T-helper 1 cell (primary cell): ENCODE results near the gene ZBTB37.
"Not testable (repeated sequence)": the region's sequence is repeated elsewhere in the genome, so short reads cannot be mapped to it uniquely, and the experiment has no call there.

Experiments
- DNase-seq, 5 donors: peaks; one replicate each; pipeline ENCODE4 v3.0.0-alpha.2; 2012 to 2020

ZBTB37 gene

DNA sequence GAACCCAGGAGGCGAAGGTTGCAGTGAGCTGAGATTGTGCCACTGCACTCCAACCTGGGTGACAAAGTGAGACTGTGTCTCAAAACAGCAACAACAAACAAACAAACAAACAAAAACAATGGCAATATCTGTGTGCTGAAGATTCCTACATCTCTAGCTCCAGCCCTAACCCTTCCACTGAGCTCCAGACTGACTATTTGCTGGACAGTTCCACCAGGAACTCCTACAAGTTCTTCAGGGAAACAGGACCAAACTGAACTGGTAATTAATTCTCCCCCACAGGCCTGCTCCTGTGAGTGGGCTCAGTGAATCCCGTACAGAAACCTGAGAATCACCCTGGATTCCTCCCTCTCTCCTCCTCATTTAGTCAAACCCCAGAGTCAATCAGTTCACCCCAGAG lies 47.4 kb downstream of the ZBTB37 start:
- no peak for DNase-seq

DNA sequence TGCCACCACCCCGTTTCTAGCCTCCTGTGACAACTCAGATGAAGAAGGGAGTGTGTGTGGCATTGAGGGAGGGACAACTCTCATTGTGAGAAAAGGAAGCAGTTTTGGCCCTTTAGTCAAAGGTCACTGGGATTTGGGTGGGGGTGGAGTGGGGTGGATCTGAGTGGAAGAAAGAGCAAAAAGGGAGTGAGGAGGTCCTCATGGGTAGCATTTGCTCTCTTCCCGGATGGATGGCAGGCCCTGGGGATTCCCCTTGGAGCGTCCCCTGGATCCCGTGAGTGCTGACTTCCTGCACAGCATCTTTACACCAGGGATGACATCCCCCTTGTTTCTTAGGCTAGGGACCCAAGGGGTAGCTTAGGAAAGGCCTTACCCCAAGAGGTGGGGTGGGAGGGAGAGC lies 48.5 kb downstream of the ZBTB37 start:
- DNase-seq: no peak

DNA sequence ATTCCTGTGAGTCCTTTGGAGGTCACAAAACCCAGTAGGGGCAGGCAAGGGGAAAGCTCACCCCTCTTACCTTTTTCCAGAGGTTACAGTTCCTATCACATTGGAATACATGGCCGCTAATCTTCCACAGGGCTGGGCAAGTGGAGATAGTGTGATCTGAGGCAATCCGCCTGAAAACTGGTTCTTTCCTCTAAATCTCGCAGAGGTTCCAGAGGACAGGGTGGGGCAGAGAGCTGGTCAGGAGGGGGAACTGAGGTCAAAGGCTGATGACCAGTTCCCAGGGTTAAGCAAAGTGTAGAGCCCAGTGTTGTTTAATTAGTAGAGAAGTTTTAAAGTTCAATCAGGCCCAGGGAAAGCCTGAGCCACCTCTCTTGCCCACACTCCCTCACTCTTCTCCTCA lies 49.0 kb downstream of the ZBTB37 start, which contains the start of gene SERPINC1:
Gene SERPINC1, minus strand, starts transcription at position 179 of the 400 bp plus-strand sequence. Its CDS starts 68 bp downstream, at position 111.
- DNase-seq: no peak

DNA sequence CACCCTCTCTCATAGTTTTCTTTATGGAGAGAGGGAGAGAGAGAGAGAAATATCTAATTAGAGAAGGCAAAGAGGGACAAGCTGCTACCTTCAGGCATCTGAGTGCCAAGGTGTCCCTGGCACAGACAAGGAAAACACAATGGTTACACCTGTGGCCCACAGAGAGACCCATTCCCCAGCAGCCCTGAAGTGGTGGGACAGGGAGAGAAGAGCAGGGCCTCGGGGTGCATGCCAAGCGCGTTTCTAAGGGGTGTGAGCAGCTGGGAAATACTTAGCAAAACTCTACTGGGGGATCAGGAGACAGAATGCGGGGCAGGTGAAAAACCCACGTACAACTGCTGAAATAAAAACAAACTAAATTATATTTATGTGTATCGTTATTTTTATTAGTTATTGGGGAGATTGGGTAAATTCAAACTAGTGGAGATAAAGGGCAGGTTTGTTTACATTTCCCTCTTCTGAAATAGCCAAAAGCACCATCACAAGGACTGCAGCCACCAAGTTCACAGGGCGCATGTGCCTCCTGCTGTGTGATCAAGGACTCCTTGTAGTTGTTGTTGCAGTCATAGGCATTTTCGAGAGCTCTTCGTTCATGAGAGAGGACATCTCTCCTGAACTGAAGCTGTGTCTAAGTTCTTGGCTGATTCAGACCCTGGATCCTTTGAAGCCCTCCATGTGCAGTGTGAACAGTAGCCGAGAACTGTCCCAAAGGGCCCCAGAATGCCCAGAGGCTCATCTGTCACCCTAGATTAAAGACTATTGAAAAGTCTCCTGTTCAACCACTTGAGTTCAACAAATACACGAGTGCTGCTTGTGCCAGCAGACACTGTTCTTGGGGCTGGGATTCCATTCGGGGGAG lies 49.7 kb downstream of the ZBTB37 start:
- DNase-seq: no peak

DNA sequence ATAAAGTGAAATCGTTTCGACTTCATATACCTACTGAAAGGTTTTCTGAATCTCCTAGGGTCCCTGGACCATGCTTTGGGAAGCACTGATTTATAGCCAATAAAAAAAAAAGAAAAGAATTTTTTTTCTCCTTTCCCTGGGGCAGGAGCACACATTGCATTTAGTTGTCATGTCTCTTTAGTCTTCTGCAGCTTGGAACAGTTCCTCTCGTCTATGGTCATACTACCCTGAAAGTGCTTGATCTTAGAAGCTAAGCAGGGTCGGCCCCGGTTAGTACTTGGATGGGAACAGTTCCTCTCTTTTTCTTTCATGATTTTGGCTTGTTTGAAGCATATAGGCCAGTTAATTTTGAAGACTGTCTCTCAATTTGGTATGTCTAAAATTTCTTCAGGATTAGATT lies 52.7 kb downstream of the ZBTB37 start:
- no peak for DNase-seq

DNA sequence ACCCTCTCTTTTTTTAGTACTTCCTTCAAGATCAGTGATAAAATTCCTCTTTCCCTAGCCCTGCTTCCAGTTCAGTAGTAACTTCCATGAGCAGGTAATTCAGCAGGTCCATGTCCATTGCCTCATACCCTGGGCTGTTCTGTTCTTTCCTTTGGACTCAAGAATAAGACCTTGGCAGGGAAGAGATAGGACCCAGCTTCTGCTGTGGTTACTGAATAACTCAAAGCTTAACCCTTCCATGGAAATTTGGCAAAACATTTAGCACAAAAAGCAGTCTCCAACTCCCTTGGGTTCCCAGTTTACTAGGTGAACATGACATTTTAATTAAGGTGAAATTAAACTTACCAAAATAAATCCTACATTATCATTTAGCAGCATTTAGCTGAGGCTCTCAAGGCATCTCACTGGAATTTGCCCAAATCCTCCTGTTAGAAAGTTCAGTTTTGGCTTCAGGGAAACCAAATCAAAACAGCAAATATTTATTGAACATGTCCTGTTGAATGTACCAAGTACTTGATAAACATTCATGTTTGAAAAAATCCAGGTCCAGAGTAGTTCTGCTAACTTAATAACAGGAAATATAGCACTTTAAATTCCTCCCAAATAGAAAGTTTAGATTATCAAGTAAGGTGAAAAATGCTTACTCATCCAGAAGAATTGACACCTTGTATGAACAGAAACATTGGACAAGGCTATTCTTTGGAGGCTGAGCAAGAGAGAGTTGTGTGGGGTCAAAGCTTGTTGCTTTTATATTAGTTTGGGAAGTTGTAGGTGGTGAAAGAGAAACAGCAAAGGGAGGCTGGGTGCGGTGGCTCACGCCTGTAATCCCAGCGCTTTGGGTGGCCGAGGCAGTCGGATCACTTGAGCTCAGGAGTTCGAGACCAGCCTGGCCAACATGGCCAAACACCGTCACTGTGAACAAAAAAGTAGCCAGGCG lies 57.4 kb downstream of the ZBTB37 start:
- DNase-seq: no peak

DNA sequence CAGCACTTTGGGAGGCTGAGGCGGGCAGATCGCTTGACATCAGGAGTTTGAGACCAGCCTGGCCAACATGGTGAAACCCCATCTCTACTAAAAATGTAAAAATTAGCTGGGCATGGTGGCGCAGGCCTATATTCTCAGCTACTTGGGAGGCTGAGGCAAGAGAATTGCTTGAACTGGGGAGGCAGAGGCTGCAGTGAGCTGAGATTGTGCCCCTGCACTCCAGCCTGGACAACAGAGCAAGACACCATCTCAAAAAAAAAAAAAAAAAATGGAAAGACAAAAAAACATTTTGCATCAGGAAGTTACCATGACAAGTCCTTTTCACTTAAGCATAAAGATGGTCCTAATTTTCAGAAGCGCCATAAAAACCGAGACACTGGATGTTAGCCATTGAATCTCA lies 62.4 kb downstream of the ZBTB37 start:
- DNase-seq: not testable (repeated sequence)

DNA sequence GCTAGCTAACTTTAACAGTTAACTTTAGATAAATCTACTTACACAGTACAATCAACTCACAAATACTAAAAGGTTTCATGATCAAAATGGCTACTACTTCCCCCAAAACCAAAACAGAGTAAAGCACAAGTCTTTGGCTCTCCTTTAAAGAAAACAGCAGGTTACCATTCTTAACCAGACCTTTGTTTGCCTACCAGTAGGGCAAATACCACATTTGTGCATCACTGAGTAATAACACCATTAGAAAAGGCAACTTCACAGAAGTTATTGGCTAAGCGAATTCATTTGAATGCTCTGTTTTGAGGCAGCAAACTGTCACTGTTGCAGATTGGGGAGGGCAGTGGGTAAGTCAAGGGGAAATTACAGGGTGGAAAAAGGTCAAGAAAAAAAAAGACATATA lies 66.3 kb downstream of the ZBTB37 start:
- no peak for DNase-seq

DNA sequence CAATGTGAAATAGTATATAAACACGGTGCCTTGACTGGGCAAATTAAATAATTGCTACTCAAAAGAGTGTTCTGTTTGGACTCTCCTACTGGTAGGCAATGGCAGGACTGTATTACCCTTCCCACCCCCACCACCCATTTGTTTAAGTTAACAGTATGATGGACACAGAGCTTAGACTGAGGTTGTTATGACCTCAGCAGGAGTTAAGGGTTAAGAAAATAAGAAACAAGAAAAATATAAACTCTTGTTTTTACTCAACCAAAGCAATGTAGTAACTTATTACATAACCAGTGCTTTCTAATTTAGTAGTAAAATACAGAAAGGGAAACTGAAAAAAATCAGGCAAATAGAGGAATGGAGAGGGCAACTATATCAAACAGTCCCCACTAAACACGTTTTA lies 68.9 kb downstream of the ZBTB37 start:
- no peak for DNase-seq

DNA sequence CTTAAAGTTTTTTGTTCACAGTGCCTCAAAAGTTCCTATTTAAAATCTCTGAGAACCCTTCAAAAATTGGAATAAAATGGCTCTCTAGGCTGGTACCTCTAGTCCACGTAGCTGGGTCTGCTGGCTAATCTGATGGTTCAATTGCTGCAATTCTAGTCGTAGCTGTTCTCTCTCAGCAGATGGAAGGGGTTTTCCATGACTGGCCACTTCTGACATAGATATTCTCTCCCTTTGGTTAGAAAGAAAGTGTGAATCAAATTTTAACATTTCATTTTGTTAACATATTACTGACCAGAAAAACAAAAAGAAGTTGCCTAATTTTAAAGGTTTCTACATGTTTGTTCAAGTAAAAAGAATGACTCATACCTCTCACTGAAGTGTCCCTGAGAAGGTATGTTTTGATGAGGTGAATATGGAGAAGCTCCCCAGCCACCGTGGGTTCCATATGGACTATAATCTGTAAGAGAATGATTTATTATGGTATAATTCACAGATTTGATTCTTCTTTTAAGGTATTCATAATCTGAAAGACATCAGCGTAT lies 78.3 kb downstream of the ZBTB37 start:
- DNase-seq: no peak

DNA sequence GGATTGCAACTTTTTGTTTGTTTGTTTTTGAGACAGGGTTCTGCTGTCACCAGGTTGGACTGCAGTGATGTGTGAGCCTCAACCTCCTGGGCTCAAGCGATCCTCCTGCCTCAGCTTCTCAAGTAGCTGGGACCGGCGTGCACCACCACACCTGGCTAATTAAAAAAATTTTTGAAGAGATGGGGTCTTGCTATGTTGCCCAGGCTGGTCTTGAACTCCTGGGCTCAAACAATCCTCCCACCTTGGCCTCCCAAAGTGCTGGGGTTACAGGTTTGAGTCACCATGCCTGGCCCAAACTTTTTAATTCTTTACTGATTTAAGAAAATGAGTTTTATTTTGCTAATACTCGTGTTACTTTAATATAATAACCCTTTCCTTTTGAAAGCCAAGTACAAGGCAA lies 80.4 kb downstream of the ZBTB37 start:
- DNase-seq: no peak
